HG02970 (cell line): Measurements from ENCODE around the gene ZBP1.

Experiments
- ATAC-seq: cut with Tn5 transposase; IDR thresholded peaks from one replicate; pipeline ENCODE4 v1.9.1; 2021; ENCODE audit warnings: mild to moderate bottlenecking, moderate library complexity, moderate number of reproducible peaks; ENCODE audit not compliant: unreplicated experiment, low FRiP score

The ZBP1 gene

DNA sequence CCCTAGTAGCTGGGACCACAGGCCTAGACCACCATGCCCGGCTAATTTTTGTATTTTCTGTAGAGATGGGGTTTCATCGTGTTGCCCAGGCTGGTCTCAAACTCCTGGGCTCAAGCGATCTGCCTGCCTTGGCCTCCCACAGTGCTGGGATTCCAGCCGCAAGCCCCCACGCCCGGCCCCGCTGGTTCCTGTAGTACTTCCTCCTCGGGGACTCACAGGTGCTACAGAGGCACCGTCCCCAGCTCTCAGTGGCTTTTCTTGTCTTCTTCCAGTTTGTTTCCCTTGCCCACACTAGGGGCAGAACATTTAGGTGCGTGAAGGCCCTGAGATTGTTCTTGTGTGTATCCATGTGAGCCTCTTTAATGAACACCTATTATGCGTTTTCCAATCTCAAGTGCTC, 773 bp upstream of the ZBP1 start:
- ATAC-seq, result no peak

GRCh38 chr20:57619051-57619831, 985 bp downstream of the ZBP1 start:
- ATAC-seq, result peak; percentile 47

DNA sequence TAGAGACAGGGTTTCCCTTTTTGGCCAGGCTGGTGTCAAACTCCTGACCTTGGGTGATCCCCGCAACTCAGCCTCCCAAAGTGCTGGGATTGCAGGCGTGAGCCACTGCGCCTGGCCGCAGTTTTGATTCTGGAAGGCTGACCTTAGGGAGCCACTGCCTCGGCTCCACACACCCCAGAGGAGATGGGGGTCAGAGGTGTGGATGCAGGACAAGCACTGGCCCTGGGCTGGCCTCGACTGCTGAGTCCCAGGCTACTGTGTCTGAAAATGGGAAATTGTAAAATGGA, 1.5 kb downstream of the ZBP1 start:
- no peak for ATAC-seq

- no peak for ATAC-seq
Observed at GRCh38 chr20:57618091-57618763, 2.0 kb downstream of the ZBP1 start.

GRCh38 chr20:57617079-57617795, 3.0 kb downstream of the ZBP1 start:
- ATAC-seq, result no peak

GRCh38 chr20:57616143-57616951, 3.9 kb downstream of the ZBP1 start:
- no peak for ATAC-seq

GRCh38 chr20:57615445-57615811, 4.8 kb downstream of the ZBP1 start:
- ATAC-seq, result no peak

GRCh38 chr20:57614490-57615444, 5.5 kb downstream of the ZBP1 start:
- ATAC-seq, result no peak

DNA sequence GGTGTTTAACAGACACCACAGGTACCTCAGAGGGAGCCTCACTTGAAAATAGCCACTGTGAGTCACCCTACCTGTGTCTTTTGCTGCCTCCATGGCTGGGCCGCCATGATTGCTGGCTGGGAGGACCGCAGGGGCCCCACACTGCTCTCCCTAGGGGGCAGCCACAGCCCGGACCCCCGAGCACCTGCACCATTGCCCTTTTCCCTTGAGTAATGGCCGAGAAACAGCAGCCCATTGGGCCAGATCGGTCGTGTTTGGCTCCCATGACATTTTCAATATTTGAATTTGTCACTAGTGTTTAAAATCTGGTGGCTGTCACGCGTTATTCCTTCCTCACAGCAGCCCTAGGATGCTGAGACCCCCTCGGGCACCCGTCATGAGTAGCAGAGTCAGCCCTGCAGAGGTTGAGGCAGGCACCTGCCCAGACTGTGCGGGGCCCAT, 6.7 kb downstream of the ZBP1 start:
- no peak for ATAC-seq

DNA sequence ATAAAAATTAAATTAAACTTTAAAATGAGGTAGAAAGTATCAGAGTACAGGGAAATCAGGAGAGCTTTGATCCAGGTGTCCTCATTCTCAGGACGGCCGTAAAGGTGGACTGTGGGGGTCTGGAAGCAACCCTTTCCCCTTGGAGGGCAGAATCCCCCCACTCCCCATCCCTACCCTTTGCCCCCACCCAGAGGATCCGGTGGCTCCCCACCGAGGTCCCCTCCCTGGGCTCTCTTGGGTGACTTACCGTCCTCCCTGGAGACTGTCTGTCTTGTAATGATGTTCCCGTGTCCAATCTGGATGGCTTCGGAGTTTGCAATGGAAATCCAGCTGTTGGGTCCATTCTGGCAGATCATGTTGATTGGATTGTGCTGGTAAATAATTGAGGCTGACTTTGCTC, 7.3 kb downstream of the ZBP1 start:
- ATAC-seq, result no peak

DNA sequence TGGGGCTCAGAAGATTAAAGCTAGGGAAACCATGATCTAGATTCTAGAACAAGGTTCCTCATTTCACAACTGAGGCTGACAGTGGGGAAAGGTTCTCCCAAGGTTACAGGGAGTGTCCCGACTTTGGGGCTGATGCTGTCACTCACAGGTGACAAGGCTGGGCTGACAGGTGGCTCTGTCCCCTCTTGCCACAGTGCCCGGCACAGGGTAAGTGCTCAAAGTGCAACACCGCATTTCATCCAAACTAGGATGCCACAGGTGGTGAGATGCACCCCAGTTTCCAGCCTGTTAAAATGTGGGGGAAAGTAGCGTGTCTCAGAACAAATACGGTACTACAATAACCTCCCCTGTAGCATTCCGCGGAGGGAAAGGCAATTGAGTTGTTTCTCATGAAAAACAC, 7.8 kb downstream of the ZBP1 start:
- no peak for ATAC-seq

- no peak for ATAC-seq
Observed at GRCh38 chr20:57611586-57612311, 8.5 kb downstream of the ZBP1 start.

DNA sequence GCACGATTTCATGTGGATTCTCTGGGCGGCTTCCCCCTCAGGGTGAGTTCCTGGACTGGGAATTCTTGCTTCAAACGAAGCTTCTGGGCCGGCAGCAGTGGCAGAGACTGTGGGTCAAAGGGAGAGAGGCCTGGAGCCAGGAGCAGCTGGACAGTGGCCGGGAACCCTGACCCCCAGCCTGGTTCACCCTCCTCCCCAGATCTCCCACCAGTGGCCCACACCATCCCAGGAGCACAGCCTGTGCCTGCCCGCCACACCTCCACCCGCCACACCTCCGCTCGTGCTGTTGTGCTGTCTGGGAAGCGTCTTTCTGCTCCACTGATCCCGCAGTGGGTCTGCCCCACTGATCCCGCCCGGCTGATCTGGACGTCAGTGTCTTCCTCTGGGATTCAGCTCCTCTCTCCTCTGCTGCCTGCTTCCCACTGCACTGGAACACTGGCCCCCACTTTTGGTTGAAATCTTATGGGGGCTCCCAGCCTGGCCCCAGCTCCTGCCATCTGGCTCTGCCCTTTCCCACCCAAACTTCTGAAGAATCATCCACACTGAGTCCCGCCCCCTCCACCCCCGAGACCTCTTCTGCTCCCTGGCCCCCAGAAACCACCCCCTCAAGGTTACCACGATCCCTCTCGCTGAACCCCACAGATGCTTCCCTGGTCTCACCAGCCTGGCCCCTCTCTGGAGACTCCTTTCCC, 9.8 kb downstream of the ZBP1 start:
- no peak for ATAC-seq

- no peak for ATAC-seq
Observed at GRCh38 chr20:57609842-57610167, 10.4 kb downstream of the ZBP1 start.

DNA sequence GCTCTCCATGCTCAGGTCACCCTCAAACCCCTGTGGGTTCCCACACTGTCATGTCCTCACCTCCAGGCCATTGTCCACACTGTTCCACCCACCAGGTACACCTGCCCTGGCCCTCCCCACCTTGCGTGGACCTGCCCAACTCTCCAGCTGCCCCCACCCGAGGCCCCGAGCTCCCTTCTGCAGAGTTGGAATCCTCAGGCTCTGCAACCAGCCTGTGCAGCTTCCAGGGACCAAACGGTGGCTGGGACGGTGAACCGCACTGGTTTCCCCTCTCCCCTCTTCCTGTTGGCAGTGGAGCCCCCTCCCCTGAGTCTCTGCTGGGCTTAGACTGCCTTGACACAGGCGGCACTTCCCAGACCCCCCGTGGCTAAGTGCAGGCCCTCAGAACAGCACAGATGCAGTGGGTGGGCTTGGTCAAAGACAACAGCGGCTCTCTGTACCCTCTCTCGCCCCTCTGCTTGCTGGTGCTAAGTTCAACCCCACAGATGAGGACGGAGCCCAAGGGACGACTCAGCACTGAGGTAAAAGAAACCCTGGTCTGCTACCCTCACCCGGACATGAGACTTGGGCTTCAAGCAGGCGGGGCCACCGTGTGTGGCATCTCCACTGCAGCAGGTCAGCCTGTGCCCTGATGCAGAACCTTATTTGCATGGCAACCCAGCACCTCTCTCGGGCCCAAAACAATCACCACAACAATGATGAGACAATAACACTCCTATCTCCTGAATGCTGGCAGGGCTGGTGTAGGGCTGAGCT, 11.0 kb downstream of the ZBP1 start:
- ATAC-seq, result no peak

- no peak for ATAC-seq
Observed at GRCh38 chr20:57608516-57608915, 11.7 kb downstream of the ZBP1 start.

GRCh38 chr20:57605878-57606277, 14.3 kb downstream of the ZBP1 start:
- ATAC-seq, result no peak

GRCh38 chr20:57605045-57605444, 15.2 kb downstream of the ZBP1 start:
- no peak for ATAC-seq
